Psoas muscle (tissue), 8 donors: ENCODE measurements around the gene CDC16. TPM values are rescaled to one million over a fixed set of nuclear protein-coding genes. Genes with fewer than 3 reads are reported as not detected.

Source experiments
- ATAC-seq, 4 donors: fragments of 200-7000 bp; cut with Tn5 transposase; one replicate each; pipeline ENCODE4 v1.9.1; 2020; ENCODE audit warnings: moderate library complexity in 3 of 4, mild to moderate bottlenecking in 2 of 4
- DNase-seq, 2 donors: peaks; one replicate each; pipeline ENCODE4 v3.0.0-alpha.2; 2020
- H3K27ac ChIP-seq: fragments of 200-600 bp; one replicate; pipeline ENCODE4 v1.8.0; 2022
- H3K27me3 ChIP-seq, 3 donors: fragments of 200-600 bp in 1 of 3; one replicate each; pipeline versions ENCODE4 v1.6.1 to v1.8.0; 2013 to 2022; ENCODE audit warnings: low read length in 2 of 3, mild to moderate bottlenecking in 2 of 3, moderate library complexity in 1 of 3; ENCODE audit not compliant: insufficient read depth in 3 of 3
- H3K36me3 ChIP-seq, 2 donors: fragments of 200-600 bp in 1 of 2; one replicate each; pipeline versions ENCODE4 v1.6.1 to v1.8.0; 2013 to 2022; ENCODE audit warnings: low read depth in 1 of 2, mild to moderate bottlenecking in 1 of 2, moderate library complexity in 1 of 2; ENCODE audit not compliant: insufficient read depth in 1 of 2
- H3K4me1 ChIP-seq: fragments of 200-600 bp; one replicate; pipeline ENCODE4 v1.8.0; 2022
- H3K4me3 ChIP-seq: fragments of 200-600 bp; one replicate; pipeline ENCODE4 v1.8.0; 2022; ENCODE audit warnings: mild to moderate bottlenecking
- H3K9me3 ChIP-seq: fragments of 200-600 bp; one replicate; pipeline ENCODE4 v1.8.0; 2022
- WGBS, 3 donors: extraction: QIAGEN DNeasy Blood & Tissue Kit; methylation state at CpG; one replicate each; pipeline versions ENCODE4 v1.1.6 to v1.1.7; 2013; 5-methylcytosine and 5-hydroxymethylcytosine counted together
- intact Hi-C, 2 donors: fragments of 100-400 bp; cut with DNase I; formaldehyde crosslinking; loops; one replicate each; pipeline versions ENCODE4 v1.11.0 to v1.14.2; 2022
- polyA plus RNA-seq, 3 donors: library from polyadenylated mRNA; stranded (reverse); fragments of 200-250 nt; gene quantifications; one replicate each; pipeline ENCODE4 v1.2.3, GENCODE V29; 2013
- total RNA-seq, 4 donors: library from RNA; stranded (reverse); fragmentation: NEBNext Ultra II Directional in 2 of 4; extraction: Animal tissue kit (Norgen Biotek cat#: 25700) in 2 of 4; gene quantifications; one replicate each; pipeline versions ENCODE4 v1.2.1 to v1.2.4, GENCODE V29; 2021 to 2023
- TF ChIP-seq, protein P1 (sequence below): fragments of 200-600 bp; IDR thresholded peaks from one replicate; pipeline ENCODE4 v1.8.0; 2022; ENCODE audit warnings: antibody characterized with exemption
- donor health status: healthy with polysubstance abuse.
- donor health status: DM: no; HTN: no; CAD: no; lungs with moderate emphysema.
- donor health status: Bipolar disorder and iron deficiency.
- donor health status: healthy.
- donor health status: DM: yes; HTN: yes; CAD: no.
- donor health status: DM: no; HTN: no; CAD: no.
- donor health status: DM: no; HTN: no; CAD: no.
- donor health status: DM: yes; HTN: yes; CAD: no.

Gene CDC16
- total and polyA plus RNA-seq, 7 donors, result 29.6 to 59.6 (median 41.7) TPM

DNA sequence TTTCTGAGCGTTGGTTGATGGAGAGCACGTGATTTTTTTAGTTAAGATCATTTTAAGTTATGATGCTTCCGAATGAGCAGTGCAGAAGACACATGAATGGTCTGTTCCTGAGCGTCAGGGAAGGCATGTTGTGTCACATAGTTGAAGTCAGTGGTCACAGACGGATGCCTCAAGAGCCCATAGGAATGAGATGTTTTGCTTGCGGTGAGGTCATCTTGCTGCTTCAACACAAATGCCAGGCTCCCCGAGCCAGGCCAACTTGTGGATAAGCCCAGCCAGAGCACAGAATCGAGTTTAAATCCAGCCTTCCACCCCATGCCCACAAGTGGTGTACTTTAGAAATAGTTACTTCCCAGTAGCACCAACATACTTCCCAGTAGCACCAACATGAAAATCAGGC lies 52.1 kb downstream of the CDC16 start:
- Histone ChIP-seq H3K4me1 (peaks cover 14% of the 10 kb centered on the region), H3K4me3 (no peak overlapping the region), H3K9me3 (no peaks in the 10 kb centered on the region), H3K36me3 (peaks cover 4 to 76% of the 10 kb centered on the region in 2 donors), H3K27me3 (no peaks in the 10 kb centered on the region), H3K27ac (no peak overlapping the region)
- DNase-seq (no peak), ATAC-seq (no peak)
- intact Hi-C loops, result no loop called here
- WGBS, 3 donors, result 90 to 92% (median 90%) methylated on average over 8 of the region's 8 CpGs
- TF ChIP-seq, protein P1, sequence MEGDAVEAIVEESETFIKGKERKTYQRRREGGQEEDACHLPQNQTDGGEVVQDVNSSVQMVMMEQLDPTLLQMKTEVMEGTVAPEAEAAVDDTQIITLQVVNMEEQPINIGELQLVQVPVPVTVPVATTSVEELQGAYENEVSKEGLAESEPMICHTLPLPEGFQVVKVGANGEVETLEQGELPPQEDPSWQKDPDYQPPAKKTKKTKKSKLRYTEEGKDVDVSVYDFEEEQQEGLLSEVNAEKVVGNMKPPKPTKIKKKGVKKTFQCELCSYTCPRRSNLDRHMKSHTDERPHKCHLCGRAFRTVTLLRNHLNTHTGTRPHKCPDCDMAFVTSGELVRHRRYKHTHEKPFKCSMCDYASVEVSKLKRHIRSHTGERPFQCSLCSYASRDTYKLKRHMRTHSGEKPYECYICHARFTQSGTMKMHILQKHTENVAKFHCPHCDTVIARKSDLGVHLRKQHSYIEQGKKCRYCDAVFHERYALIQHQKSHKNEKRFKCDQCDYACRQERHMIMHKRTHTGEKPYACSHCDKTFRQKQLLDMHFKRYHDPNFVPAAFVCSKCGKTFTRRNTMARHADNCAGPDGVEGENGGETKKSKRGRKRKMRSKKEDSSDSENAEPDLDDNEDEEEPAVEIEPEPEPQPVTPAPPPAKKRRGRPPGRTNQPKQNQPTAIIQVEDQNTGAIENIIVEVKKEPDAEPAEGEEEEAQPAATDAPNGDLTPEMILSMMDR, result no peak

DNA sequence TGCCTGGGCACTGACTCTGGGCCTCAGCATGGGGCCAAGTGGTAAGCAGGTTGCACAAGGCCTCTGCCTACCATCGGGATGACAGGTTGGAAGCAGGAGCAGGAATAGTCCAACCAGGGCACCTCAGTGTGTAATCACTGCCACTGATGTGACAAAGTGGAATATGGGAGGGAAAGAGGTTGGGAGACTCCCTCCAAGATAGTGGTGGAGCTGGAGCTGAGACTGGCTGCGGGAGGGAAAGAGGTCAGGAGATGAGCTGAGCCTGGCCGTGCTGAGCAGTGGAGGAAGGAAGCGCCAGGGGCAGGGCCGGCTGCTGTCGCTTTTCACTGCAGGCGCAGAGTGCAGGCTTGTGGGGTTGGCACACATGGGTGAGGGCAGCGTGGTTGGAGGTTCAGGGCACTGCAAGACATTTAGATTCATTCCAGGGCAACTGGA lies 53.5 kb downstream of the CDC16 start:
- ATAC-seq (no peak), DNase-seq (no peak)
- Histone ChIP-seq H3K36me3 (peaks cover 4 to 89% of the 10 kb centered on the region in 2 donors), H3K27ac (no peak overlapping the region), H3K9me3 (no peaks in the 10 kb centered on the region), H3K27me3 (no peaks in the 10 kb centered on the region), H3K4me3 (no peak overlapping the region), H3K4me1 (peaks cover 6% of the 10 kb centered on the region)
- TF ChIP-seq, protein P1, result no peak
- intact Hi-C loops, result no loop called here
- WGBS, 3 donors, result 94 to 96% (median 95%) methylated on average over 8 of the region's 8 CpGs

DNA sequence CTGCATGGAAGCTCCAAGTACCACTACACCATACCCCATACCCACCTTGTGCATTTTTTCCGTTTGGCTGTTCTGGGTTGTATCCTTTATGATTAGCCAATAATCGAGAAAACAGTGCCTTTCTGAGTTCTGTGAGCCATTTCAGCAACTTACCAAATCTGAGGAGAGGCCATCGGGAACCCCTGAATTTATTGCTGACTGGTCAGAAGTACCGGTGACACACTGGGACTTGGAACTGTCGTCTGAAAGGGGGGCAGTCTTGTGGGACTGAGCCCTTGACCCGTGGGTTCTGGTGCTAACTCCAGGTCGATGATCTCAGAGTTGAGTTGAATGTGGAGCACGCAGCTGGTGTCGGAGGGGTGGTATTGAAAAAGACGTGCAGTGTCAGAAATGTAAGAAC lies 61.8 kb downstream of the CDC16 start:
- Histone ChIP-seq H3K9me3 (no peaks in the 10 kb centered on the region), H3K4me1 (no peaks in the 10 kb centered on the region), H3K27ac (no peak overlapping the region), H3K27me3 (no peaks in the 10 kb centered on the region), H3K4me3 (no peak overlapping the region), H3K36me3 (peaks cover 3 to 82% of the 10 kb centered on the region in 2 donors)
- intact Hi-C loops, result no loop called here
- TF ChIP-seq, protein P1, result no peak
- ATAC-seq (no peak), DNase-seq (no peak)
- 89 to 93% (median 90%) methylated on average over 10 of the region's 10 CpGs for WGBS, 3 donors

DNA sequence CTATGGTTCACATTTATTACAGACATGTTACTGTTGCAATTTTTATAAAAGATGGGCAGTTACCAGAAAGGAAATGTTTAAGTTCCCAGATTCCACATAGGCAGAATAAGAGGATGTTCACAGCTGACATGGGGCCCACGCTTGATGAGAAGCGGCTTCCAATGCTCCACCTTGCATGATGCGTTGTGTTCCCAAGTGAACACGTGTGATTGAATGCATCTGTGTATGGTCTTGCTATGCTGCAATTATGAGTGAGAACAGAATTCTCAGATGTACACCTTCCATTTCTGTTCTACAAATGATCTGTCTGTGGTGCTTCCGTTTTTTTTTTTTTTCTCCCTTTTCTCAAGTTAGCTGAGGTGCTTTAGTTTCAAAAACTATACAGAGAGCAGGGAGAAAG lies 62.2 kb downstream of the CDC16 start:
- TF ChIP-seq, protein P1, result no peak
- H3K36me3 ChIP-seq, result peaks cover 3 to 82% of the 10 kb centered on the region in 2 donors
- H3K4me1 ChIP-seq, result no peaks in the 10 kb centered on the region
- 93 to 95% (median 93%) methylated on average over 5 of the region's 5 CpGs for WGBS, 3 donors
- H3K27ac ChIP-seq, result no peak overlapping the region
- H3K9me3 ChIP-seq, result no peaks in the 10 kb centered on the region
- no peak overlapping the region for H3K4me3 ChIP-seq
- H3K27me3 ChIP-seq, result no peaks in the 10 kb centered on the region
- ATAC-seq (no peak), DNase-seq (no peak)
- intact Hi-C loops, result no loop called here

DNA sequence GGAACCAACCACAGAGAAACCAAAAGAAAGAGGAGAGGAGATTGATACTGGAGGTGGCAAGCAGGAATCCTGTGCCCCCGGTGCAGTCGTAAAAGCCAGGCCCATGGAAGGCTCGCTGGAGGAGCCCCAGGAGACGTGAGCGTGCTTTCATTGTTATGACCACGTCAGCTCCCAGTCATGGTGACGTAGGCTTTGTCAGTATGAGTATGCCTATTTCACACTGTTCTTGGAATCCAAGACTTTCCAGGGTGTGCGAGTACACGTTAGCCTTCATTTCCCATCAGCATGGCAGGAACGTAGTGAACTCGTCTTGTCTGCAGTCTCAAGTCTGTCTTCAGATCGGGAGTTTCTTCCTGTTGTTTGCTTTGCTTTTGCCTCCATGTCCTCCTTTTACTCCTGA lies 64.2 kb downstream of the CDC16 start:
- ATAC-seq, result no peak
- WGBS, 3 donors, result 77 to 84% (median 79%) methylated on average over 12 of the region's 12 CpGs
- Histone ChIP-seq H3K27me3 (no peaks in the 10 kb centered on the region), H3K4me1 (no peaks in the 10 kb centered on the region), H3K27ac (no peak overlapping the region), H3K9me3 (no peaks in the 10 kb centered on the region), H3K36me3 (peaks cover 3 to 83% of the 10 kb centered on the region in 2 donors), H3K4me3 (no peak overlapping the region)
- TF ChIP-seq, protein P1, result no peak
- intact Hi-C loops, result no loop called here
- peak in 1 of 2 donors; percentile 4 for DNase-seq
